GM12874 (cell line): ENCODE measurements around the gene PITPNM3.

Experiments used
- TF ChIP-seq, protein P1 (sequence below): IDR thresholded peaks from 2 replicates; pipeline ENCODE4 v1.5.1; 2011; ENCODE audit warnings: low read depth, mild to moderate bottlenecking, control low read depth, low read length, moderate library complexity; ENCODE audit not compliant: insufficient read depth

Gene PITPNM3

DNA sequence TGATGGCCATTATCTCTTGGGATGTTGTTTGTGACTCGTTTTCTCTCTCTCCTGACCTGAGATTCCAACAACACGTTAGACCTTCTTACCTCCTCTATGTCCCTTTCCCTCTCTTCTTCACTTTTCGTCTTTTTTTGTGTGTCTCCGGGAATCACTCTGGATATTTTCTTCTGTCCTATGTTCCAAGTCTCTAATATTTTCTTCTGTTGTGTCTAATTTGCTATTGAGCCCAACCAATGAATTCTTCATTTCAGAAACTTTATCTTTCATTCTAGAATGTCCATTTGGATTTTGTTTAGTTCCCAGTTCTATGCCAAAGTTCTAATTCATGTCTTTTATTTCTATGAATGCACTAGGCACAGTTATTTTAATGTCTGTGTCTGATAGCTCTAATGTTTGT lies 27.1 kb upstream of the PITPNM3 start:
- TF ChIP-seq, protein P1, sequence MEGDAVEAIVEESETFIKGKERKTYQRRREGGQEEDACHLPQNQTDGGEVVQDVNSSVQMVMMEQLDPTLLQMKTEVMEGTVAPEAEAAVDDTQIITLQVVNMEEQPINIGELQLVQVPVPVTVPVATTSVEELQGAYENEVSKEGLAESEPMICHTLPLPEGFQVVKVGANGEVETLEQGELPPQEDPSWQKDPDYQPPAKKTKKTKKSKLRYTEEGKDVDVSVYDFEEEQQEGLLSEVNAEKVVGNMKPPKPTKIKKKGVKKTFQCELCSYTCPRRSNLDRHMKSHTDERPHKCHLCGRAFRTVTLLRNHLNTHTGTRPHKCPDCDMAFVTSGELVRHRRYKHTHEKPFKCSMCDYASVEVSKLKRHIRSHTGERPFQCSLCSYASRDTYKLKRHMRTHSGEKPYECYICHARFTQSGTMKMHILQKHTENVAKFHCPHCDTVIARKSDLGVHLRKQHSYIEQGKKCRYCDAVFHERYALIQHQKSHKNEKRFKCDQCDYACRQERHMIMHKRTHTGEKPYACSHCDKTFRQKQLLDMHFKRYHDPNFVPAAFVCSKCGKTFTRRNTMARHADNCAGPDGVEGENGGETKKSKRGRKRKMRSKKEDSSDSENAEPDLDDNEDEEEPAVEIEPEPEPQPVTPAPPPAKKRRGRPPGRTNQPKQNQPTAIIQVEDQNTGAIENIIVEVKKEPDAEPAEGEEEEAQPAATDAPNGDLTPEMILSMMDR: no peak

DNA sequence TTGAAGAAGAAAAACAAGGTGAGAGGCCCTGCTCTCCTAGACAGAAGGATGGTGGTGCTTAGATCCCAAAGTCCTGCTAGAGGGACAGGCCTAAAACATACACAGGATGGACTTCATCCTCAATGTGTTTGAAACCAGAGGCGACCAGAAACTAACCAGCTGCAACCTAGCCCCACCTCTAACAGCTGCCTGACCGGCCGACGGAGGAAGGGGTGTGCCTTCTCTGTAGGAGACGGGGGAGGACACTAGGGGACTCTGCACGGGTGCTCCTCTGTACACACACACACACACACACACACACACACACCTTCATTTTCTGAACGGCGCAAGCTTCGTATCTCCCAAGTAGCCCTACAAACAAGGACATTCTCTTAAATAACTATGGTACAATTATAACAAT lies 24.3 kb upstream of the PITPNM3 start:
- TF ChIP-seq, protein P1: no peak

DNA sequence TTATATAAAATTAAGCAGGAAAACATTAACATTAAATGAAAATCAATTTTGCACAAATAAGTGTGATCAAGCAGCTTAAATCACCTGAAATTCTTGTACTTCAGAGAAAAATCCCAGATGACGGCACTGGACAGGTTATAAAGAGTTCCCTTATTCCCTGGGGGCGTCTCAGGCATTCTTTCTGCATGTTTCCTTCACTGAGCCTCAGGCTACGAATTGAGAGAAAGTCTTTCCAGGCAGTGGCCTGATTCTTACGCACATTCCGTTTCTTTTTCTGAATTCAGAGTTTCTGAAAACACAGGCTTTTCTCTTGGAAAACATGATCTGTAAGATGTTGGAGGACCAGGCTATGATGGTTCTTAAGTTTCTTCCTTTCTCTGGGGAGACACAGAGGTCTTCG lies 22.1 kb upstream of the PITPNM3 start:
- TF ChIP-seq, protein P1: no peak

DNA sequence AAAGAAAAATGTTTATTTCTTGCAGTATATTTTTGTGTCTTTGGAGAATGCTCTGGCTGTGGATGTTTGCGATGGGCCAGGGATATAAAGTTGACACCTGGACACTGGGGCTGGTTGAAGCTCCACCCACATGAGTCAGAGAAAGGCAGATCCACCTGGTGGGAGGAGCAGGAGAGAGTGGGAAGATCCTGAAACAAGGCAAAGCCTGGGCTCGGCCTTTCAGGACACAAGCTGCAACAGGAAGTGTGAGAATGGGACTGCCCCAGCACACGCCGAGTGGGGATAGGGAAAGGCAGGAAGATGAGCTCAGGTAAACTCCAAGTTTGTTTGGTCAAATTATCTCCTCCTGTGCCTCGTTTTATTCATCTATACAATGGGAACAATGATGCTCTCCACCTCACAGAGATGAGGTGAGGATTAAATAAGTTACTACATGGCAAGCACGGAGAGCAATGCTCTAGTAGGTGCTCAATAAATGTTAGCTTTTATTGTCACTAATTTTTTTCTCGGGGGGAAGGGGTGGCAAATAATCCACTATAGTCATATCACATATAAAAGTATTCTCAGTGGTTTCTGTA lies 21.4 kb upstream of the PITPNM3 start:
- TF ChIP-seq, protein P1: no peak

DNA sequence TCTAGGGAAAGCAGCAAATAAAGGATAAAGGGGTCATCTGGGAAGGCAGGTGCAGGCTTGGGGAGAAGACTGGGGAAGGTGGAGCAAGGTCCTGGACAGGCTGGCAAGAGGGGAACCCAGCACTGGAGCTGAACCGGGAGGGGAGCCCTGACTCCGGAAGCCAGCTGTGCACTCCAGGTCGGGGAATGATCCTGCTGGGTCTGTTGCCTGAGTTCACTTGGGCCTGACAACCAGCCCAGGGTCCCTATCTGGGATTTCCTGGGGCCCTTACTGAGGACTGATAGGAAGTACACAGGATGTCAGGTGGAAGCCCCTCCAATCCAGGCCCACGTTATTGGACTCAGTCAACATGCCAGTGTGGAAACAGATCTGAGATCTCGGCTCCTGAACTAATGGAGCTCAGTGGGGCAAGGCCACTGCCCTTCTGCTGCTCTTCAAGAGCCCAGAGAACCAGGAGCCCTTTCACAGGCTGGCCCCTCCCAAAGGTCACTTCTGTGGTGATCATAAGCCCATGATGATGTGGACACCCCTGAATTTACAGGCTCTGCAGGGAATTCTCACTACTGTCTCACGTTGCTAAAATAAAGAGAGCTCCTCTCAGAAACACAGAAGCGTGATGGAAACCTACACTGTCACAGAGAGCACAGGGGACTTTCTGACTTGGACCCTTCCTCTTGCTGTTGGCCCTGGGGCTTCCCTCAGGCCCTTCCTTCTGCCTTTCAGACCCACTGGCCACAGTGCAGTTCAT lies 19.9 kb upstream of the PITPNM3 start:
- TF ChIP-seq, protein P1: no peak

DNA sequence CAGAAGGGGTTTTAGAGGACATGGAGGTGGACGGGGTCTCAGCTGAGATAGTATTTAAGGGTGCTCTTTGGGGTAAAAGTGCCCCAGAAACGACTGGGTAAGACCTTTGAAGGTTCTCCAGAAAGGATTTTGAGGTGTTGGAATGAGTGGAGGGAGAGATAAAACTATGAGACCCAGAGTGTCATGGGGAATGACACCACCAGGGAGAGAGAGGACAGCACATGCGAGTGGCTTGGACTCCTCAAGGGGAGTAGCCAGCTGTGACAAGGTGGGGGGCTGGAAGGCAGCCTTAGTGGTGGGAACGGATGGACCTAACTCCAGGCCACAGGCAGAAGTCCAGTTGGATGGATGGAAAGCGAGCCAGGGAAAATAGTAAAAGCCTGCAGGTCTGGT lies 19.2 kb upstream of the PITPNM3 start:
- TF ChIP-seq, protein P1: no peak

DNA sequence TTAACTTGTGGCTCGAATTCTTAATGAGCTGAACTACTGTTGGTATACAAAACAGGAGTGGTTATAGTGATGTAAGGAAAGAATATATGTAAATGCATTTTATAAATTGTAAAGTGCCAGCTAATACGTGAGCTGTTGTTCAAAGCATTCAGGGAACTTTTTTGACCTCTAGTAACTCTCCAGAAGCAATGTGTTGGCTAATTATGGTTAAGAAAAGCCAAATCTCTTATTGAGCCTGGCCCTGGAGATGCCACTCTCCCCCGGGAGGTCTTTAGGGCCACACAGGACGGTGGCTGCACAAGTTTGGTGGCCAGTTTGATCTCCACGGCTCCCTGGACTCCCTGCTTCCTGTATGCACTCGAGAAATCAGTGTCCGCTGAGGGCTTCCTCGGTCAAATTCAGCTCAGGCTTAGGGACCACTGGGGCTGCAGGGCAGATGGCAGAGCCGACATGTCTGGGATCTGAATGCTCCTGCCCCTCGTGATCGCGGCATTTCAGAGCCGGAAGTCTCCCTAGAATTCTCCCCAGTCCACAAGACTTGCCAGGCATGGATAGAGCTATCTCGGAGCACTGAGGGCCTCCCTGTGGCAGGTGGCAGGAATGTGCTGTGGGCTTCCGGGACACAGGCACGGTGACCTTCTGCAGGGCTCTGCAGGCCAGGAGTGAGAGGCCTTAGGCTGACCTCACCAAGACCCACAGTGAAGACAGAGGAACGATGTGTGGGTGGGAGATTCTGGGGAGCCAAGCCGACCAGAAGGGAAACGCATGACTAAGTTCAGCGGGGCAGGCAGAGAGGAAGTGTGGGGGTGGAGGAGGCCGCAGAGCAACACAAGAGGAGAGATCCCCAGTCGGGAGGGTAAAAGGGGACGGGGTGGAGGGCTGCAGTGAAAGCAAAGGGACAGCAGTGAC lies 18.6 kb upstream of the PITPNM3 start:
- TF ChIP-seq, protein P1: no peak
